ENCODE measurements around the gene TMEM132C. TPM values are rescaled to one million over a fixed set of nuclear protein-coding genes. Genes with fewer than 3 reads are reported as not detected.

TMEM132C gene
- total and polyA plus RNA-seq, 4 experiments from 2014 or later = not detected

- Mint-ChIP-seq H3K36me3 (no peaks in the 10 kb centered on the region), H3K27ac (no peak overlapping the region), H3K9me3 (peaks cover 0 to 4% (median 2%) of the 10 kb centered on the region in 8 donors), H3K4me1 (no peaks in the 10 kb centered on the region), H3K27me3 (no peaks in the 10 kb centered on the region), H3K4me3 (no peak overlapping the region)
- no peak for DNase-seq
- Histone ChIP-seq H3K27ac (ENCODE audit: low read depth, low read length) (no peak overlapping the region), H3K27me3 (ENCODE audit: insufficient read depth, low read length) (no peaks in the 10 kb centered on the region), H3K4me1 (ENCODE audit: insufficient read depth, low read length) (no peaks in the 10 kb centered on the region), H3K4me3 (ENCODE audit: low read length in 2 of 2) (no peak overlapping the region), H3K36me3 (ENCODE audit: insufficient read depth, low read length) (no peaks in the 10 kb centered on the region), H3K9me3 (ENCODE audit: control insufficient read depth in 1 of 2, low read length in 2 of 2) (no peaks in the 10 kb centered on the region)
- intact Hi-C loops (cut with micrococcal nuclease) = no loop called here
- CTCF ChIA-PET (ENCODE audit: partially characterized antibody) = no interaction called here
- POLR2A ChIA-PET (ENCODE audit: partially characterized antibody) = no interaction called here
These were observed 339.6 kb downstream of the TMEM132C start for GRCh38 chr12:128606538-128606937.

GRCh38 chr12:128606970-128607369 lies 340.0 kb downstream of the TMEM132C start:
- no peak overlapping the region for H3K4me3 Mint-ChIP-seq
- DNase-seq = no peak

GRCh38 chr12:128607641-128608040 lies 340.7 kb downstream of the TMEM132C start:
- H3K4me1 ChIP-seq (ENCODE audit: insufficient read depth, low read length) = no peaks in the 10 kb centered on the region
- DNase-seq = no peak
- no peak overlapping the region for H3K4me3 ChIP-seq (ENCODE audit: low read length in 2 of 2)
- ChIA-PET CTCF (ENCODE audit: partially characterized antibody) (no interaction called here), POLR2A (ENCODE audit: partially characterized antibody) (no interaction called here)
- H3K27ac ChIP-seq (ENCODE audit: low read depth, low read length) = no peak overlapping the region
- Mint-ChIP-seq H3K27me3 (no peaks in the 10 kb centered on the region), H3K36me3 (no peaks in the 10 kb centered on the region), H3K4me3 (no peak overlapping the region), H3K4me1 (no peaks in the 10 kb centered on the region), H3K9me3 (peaks cover 0 to 4% (median 2%) of the 10 kb centered on the region in 8 donors), H3K27ac (no peak overlapping the region)
- H3K27me3 ChIP-seq (ENCODE audit: insufficient read depth, low read length) = no peaks in the 10 kb centered on the region
- no peaks in the 10 kb centered on the region for H3K9me3 ChIP-seq (ENCODE audit: control insufficient read depth in 1 of 2, low read length in 2 of 2)
- no peaks in the 10 kb centered on the region for H3K36me3 ChIP-seq (ENCODE audit: insufficient read depth, low read length)
- intact Hi-C loops (cut with micrococcal nuclease) = no loop called here

More at GRCh38 chr12:128606970-128607369, 340.0 kb downstream of the TMEM132C start:
- ChIA-PET POLR2A (ENCODE audit: partially characterized antibody) (no interaction called here), CTCF (ENCODE audit: partially characterized antibody) (no interaction called here)
- H3K9me3 Mint-ChIP-seq = peaks cover 0 to 4% (median 2%) of the 10 kb centered on the region in 8 donors
- Histone ChIP-seq H3K36me3 (ENCODE audit: insufficient read depth, low read length) (no peaks in the 10 kb centered on the region), H3K4me3 (ENCODE audit: low read length in 2 of 2) (no peak overlapping the region), H3K9me3 (ENCODE audit: control insufficient read depth in 1 of 2, low read length in 2 of 2) (no peaks in the 10 kb centered on the region), H3K4me1 (ENCODE audit: insufficient read depth, low read length) (no peaks in the 10 kb centered on the region), H3K27ac (ENCODE audit: low read depth, low read length) (no peak overlapping the region), H3K27me3 (ENCODE audit: insufficient read depth, low read length) (no peaks in the 10 kb centered on the region)
- H3K27ac Mint-ChIP-seq = no peak overlapping the region
- intact Hi-C loops (cut with micrococcal nuclease) = no loop called here
- no peaks in the 10 kb centered on the region for H3K4me1 Mint-ChIP-seq
- no peaks in the 10 kb centered on the region for H3K27me3 Mint-ChIP-seq
- no peaks in the 10 kb centered on the region for H3K36me3 Mint-ChIP-seq

GRCh38 chr12:128609861-128610260 lies 342.9 kb downstream of the TMEM132C start:
- H3K27me3 ChIP-seq (ENCODE audit: insufficient read depth, low read length) = no peaks in the 10 kb centered on the region
- CTCF ChIA-PET (ENCODE audit: partially characterized antibody) = no interaction called here
- intact Hi-C loops (cut with micrococcal nuclease) = no loop called here

GRCh38 chr12:128611736-128612135 lies 344.8 kb downstream of the TMEM132C start:
- intact Hi-C loops (cut with micrococcal nuclease) = no loop called here
- Histone ChIP-seq H3K4me3 (ENCODE audit: low read length in 2 of 2) (no peak overlapping the region), H3K36me3 (ENCODE audit: insufficient read depth, low read length) (no peaks in the 10 kb centered on the region), H3K27ac (ENCODE audit: low read depth, low read length) (no peak overlapping the region), H3K9me3 (ENCODE audit: control insufficient read depth in 1 of 2, low read length in 2 of 2) (no peaks in the 10 kb centered on the region), H3K27me3 (ENCODE audit: insufficient read depth, low read length) (no peaks in the 10 kb centered on the region), H3K4me1 (ENCODE audit: insufficient read depth, low read length) (no peaks in the 10 kb centered on the region)
- H3K36me3 Mint-ChIP-seq = no peaks in the 10 kb centered on the region
- peaks cover 0 to 4% (median 1%) of the 10 kb centered on the region in 8 donors for H3K9me3 Mint-ChIP-seq
- H3K4me1 Mint-ChIP-seq = no peaks in the 10 kb centered on the region
- no peaks in the 10 kb centered on the region for H3K27me3 Mint-ChIP-seq
- CTCF ChIA-PET (ENCODE audit: partially characterized antibody) = no interaction called here
- no peak overlapping the region for H3K4me3 Mint-ChIP-seq
- no peak overlapping the region for H3K27ac Mint-ChIP-seq
- DNase-seq = no peak
- POLR2A ChIA-PET (ENCODE audit: partially characterized antibody) = no interaction called here

More at GRCh38 chr12:128609861-128610260, 342.9 kb downstream of the TMEM132C start:
- POLR2A ChIA-PET (ENCODE audit: partially characterized antibody) = no interaction called here
- Histone ChIP-seq H3K4me3 (ENCODE audit: low read length in 2 of 2) (no peak overlapping the region), H3K4me1 (ENCODE audit: insufficient read depth, low read length) (no peaks in the 10 kb centered on the region), H3K27ac (ENCODE audit: low read depth, low read length) (no peak overlapping the region), H3K36me3 (ENCODE audit: insufficient read depth, low read length) (no peaks in the 10 kb centered on the region), H3K9me3 (ENCODE audit: control insufficient read depth in 1 of 2, low read length in 2 of 2) (no peaks in the 10 kb centered on the region)
- Mint-ChIP-seq H3K4me1 (no peaks in the 10 kb centered on the region), H3K27ac (no peak overlapping the region), H3K36me3 (no peaks in the 10 kb centered on the region), H3K4me3 (no peak overlapping the region), H3K9me3 (peaks cover 0 to 4% (median 2%) of the 10 kb centered on the region in 8 donors), H3K27me3 (no peaks in the 10 kb centered on the region)
- DNase-seq = no peak

GRCh38 chr12:128612150-128612850 lies 345.3 kb downstream of the TMEM132C start:
- no peaks in the 10 kb centered on the region for H3K36me3 Mint-ChIP-seq
- no peak overlapping the region for H3K4me3 ChIP-seq (ENCODE audit: low read length in 2 of 2)
- no peaks in the 10 kb centered on the region for H3K4me1 Mint-ChIP-seq
- peaks cover 0 to 4% (median 0%) of the 10 kb centered on the region in 8 donors for H3K9me3 Mint-ChIP-seq
- CTCF ChIA-PET (ENCODE audit: partially characterized antibody) = no interaction called here
- intact Hi-C loops (cut with micrococcal nuclease) = no loop called here
- H3K36me3 ChIP-seq (ENCODE audit: insufficient read depth, low read length) = no peaks in the 10 kb centered on the region
- H3K4me1 ChIP-seq (ENCODE audit: insufficient read depth, low read length) = no peaks in the 10 kb centered on the region
- H3K4me3 Mint-ChIP-seq = no peak overlapping the region
- peak overlapping the region in 1 of 7 donors; percentile 35 for H3K27ac Mint-ChIP-seq
- DNase-seq = no peak
- H3K27me3 ChIP-seq (ENCODE audit: insufficient read depth, low read length) = no peaks in the 10 kb centered on the region
- H3K27ac ChIP-seq (ENCODE audit: low read depth, low read length) = no peak overlapping the region
- POLR2A ChIA-PET (ENCODE audit: partially characterized antibody) = no interaction called here
- no peaks in the 10 kb centered on the region for H3K27me3 Mint-ChIP-seq
- no peaks in the 10 kb centered on the region for H3K9me3 ChIP-seq (ENCODE audit: control insufficient read depth in 1 of 2, low read length in 2 of 2)

GRCh38 chr12:128613837-128614590 lies 347.0 kb downstream of the TMEM132C start:
- H3K4me1 ChIP-seq (ENCODE audit: insufficient read depth, low read length) = no peaks in the 10 kb centered on the region
- Mint-ChIP-seq H3K4me1 (no peaks in the 10 kb centered on the region), H3K36me3 (no peaks in the 10 kb centered on the region), H3K9me3 (peaks cover 0 to 4% (median 0%) of the 10 kb centered on the region in 8 donors), H3K27ac (no peak overlapping the region), H3K4me3 (no peak overlapping the region), H3K27me3 (peaks cover 0 to 2% of the 10 kb centered on the region in 2 donors)
- no peak for DNase-seq
- no peaks in the 10 kb centered on the region for H3K27me3 ChIP-seq (ENCODE audit: insufficient read depth, low read length)
- no peak overlapping the region for H3K4me3 ChIP-seq (ENCODE audit: low read length in 2 of 2)
- ChIA-PET POLR2A (ENCODE audit: partially characterized antibody) (no interaction called here), CTCF (ENCODE audit: partially characterized antibody) (no interaction called here)
- no peaks in the 10 kb centered on the region for H3K36me3 ChIP-seq (ENCODE audit: insufficient read depth, low read length)
- no peak overlapping the region for H3K27ac ChIP-seq (ENCODE audit: low read depth, low read length)
- intact Hi-C loops (cut with micrococcal nuclease) = no loop called here
- H3K9me3 ChIP-seq (ENCODE audit: control insufficient read depth in 1 of 2, low read length in 2 of 2) = no peaks in the 10 kb centered on the region
